IMR-90 (cell line): Measurements from ENCODE around the gene SLBP. TPM values are rescaled to one million over a fixed set of nuclear protein-coding genes. Genes with fewer than 3 reads are reported as not detected.

ENCODE experiments used
- ATAC-seq: fragments of 200-7000 bp; cut with Tn5 transposase; 2 replicates; pipeline ENCODE4 v1.9.1; 2020; ENCODE audit warnings: low read depth, mild to moderate bottlenecking, moderate library complexity
- BruUV-seq: library from RNA; stranded (reverse); fragments of 400-500 nt; replicated peaks from 2 replicates; lab custom pipeline; 2021; lab: Mats Ljungman, UMichigan
- CTCF ChIA-PET: fragments of 300-600 bp; formaldehyde crosslinking; extraction: SDS; loops from one replicate; lab custom pipeline; 2021; ENCODE audit warnings: antibody characterized with exemption; lab: Yijun Ruan, JAX
- POLR2A ChIA-PET: fragments of 300-600 bp; sonication (Branson Sonifier 250); formaldehyde crosslinking; loops from one replicate; lab custom pipeline; 2022; ENCODE audit warnings: antibody characterized with exemption; ENCODE audit not compliant: unreplicated experiment; lab: Charles Lee
- DNase-seq: peaks from one replicate; pipeline ENCODE4 v3.0.0; 2013
- H2AFZ ChIP-seq: replicated peaks from 2 replicates; pipeline ENCODE3; 2013; ENCODE audit warnings: low read length, mild to moderate bottlenecking; ENCODE audit not compliant: poor library complexity
- H2AK5ac ChIP-seq: 2 replicates; pipeline ENCODE4 v1.6.1; 2013; ENCODE audit warnings: low read depth, low read length, inconsistent platforms
- H2AK9ac ChIP-seq: replicated peaks from 2 replicates; pipeline ENCODE3; 2013; ENCODE audit warnings: mild to moderate bottlenecking, low read depth, low read length, moderate library complexity; ENCODE audit not compliant: poor library complexity
- H2BK120ac ChIP-seq: 2 replicates; pipeline ENCODE4 v1.6.1; 2013; ENCODE audit warnings: low read depth, low read length, inconsistent platforms
- H2BK15ac ChIP-seq: 3 replicates; pipeline ENCODE4 v1.6.1; 2013; ENCODE audit warnings: low read depth, low read length, inconsistent platforms
- H2BK20ac ChIP-seq: 2 replicates; pipeline ENCODE4 v1.6.1; 2013; ENCODE audit warnings: low read depth, mild to moderate bottlenecking, inconsistent platforms, low read length, moderate library complexity
- H2BK5ac ChIP-seq: 2 replicates; pipeline ENCODE4 v1.6.1; 2013; ENCODE audit warnings: mild to moderate bottlenecking, low read depth, low read length, inconsistent platforms; ENCODE audit not compliant: poor library complexity, severe bottlenecking
- H3K14ac ChIP-seq: replicated peaks from 2 replicates; pipeline ENCODE4 v1.6.1; 2013; ENCODE audit warnings: low read depth, low read length, inconsistent platforms
- H3K18ac ChIP-seq: 2 replicates; pipeline ENCODE4 v1.6.1; 2013; ENCODE audit warnings: low read depth, low read length, control low read depth
- H3K23ac ChIP-seq: 2 replicates; pipeline ENCODE4 v1.6.1; 2013; ENCODE audit warnings: low read depth, low read length, inconsistent platforms
- H3K27ac ChIP-seq: 2 replicates; pipeline ENCODE4 v1.5.1; 2013; ENCODE audit warnings: mild to moderate bottlenecking, control low read depth, low read length; ENCODE audit not compliant: insufficient read depth
- H3K27me3 ChIP-seq: 2 replicates; pipeline ENCODE4 v1.6.1; 2013; ENCODE audit warnings: low read length; ENCODE audit not compliant: control insufficient read depth, insufficient read depth
- H3K36me3 ChIP-seq: 2 replicates; pipeline ENCODE4 v1.6.1; 2013; ENCODE audit warnings: low read length, mixed read lengths; ENCODE audit not compliant: control insufficient read depth, insufficient read depth
- H3K4ac ChIP-seq: 2 replicates; pipeline ENCODE4 v1.6.1; 2013; ENCODE audit warnings: low read depth, low read length, inconsistent platforms
- H3K4me1 ChIP-seq: 2 replicates; pipeline ENCODE4 v1.6.1; 2013; ENCODE audit warnings: low read length, mixed read lengths; ENCODE audit not compliant: control insufficient read depth, insufficient read depth
- H3K4me2 ChIP-seq: 2 replicates; pipeline ENCODE4 v1.6.1; 2013; ENCODE audit warnings: low read depth, mild to moderate bottlenecking, control low read depth, low read length, moderate library complexity
- H3K4me3 ChIP-seq: 2 replicates; pipeline ENCODE4 v1.5.1; 2013; ENCODE audit warnings: low read depth, mild to moderate bottlenecking, control low read depth, low read length, moderate library complexity; ENCODE audit not compliant: insufficient read depth
- H3K56ac ChIP-seq: 2 replicates; pipeline ENCODE4 v1.6.1; 2013; ENCODE audit warnings: low read length, inconsistent platforms; ENCODE audit not compliant: insufficient read depth; ENCODE audit errors: extremely low read depth
- H3K79me1 ChIP-seq, 2 experiments: 2 replicates each; pipeline ENCODE4 v1.6.1; 2013; ENCODE audit warnings: low read length in 2 of 2, inconsistent platforms in 1 of 2, low read depth in 1 of 2
- H3K9ac ChIP-seq: 2 replicates; pipeline ENCODE4 v1.6.1; 2013; ENCODE audit warnings: low read depth, low read length, control low read depth
- H3K9me1 ChIP-seq: 2 replicates; pipeline ENCODE4 v1.6.1; 2013; ENCODE audit warnings: low read length, inconsistent platforms; ENCODE audit not compliant: insufficient read depth
- H3K9me3 ChIP-seq: 2 replicates; pipeline ENCODE4 v1.6.1; 2013; ENCODE audit warnings: low read length; ENCODE audit not compliant: control insufficient read depth, insufficient read depth
- H4K20me1 ChIP-seq: 2 replicates; pipeline ENCODE4 v1.6.1; 2013; ENCODE audit warnings: low read length, inconsistent platforms; ENCODE audit not compliant: insufficient read depth
- H4K5ac ChIP-seq: 2 replicates; pipeline ENCODE4 v1.6.1; 2013; ENCODE audit warnings: mild to moderate bottlenecking, low read depth, low read length, control low read depth
- H4K8ac ChIP-seq, 2 experiments: 2 replicates each; pipeline ENCODE4 v1.6.1; 2013; ENCODE audit warnings: low read depth in 2 of 2, low read length in 2 of 2, control low read depth in 1 of 2, inconsistent platforms in 1 of 2
- H4K91ac ChIP-seq: 2 replicates; pipeline ENCODE4 v1.6.1; 2013; ENCODE audit warnings: low read depth, low read length, inconsistent platforms; ENCODE audit not compliant: insufficient read depth
- BHLHE40 ChIP-seq: fragments of 150-350 bp; IDR thresholded peaks from 2 replicates; pipeline ENCODE4 v1.6.1; 2016; ENCODE audit warnings: mild to moderate bottlenecking, low read depth, low read length
- CEBPB ChIP-seq: IDR thresholded peaks from 2 replicates; pipeline ENCODE4 v1.6.1; 2012; ENCODE audit warnings: low read depth, low read length, improper control_type of control experiment
- CHD1 ChIP-seq: IDR thresholded peaks from 2 replicates; pipeline ENCODE4 v1.6.1; 2012; ENCODE audit warnings: low read depth, low read length, improper control_type of control experiment
- FOS ChIP-seq: fragments of 150-350 bp; IDR thresholded peaks from 2 replicates; pipeline ENCODE4 v1.6.1; 2016; ENCODE audit warnings: low read depth, low read length
- MAFK ChIP-seq: IDR thresholded peaks from 2 replicates; pipeline ENCODE4 v1.6.1; 2012; ENCODE audit warnings: low read depth, low read length, improper control_type of control experiment
- MXI1 ChIP-seq: IDR thresholded peaks from 2 replicates; pipeline ENCODE4 v1.6.1; 2012; ENCODE audit warnings: low read depth, mild to moderate bottlenecking, low read length, moderate library complexity, borderline replicate concordance
- NFE2L2 ChIP-seq: fragments of 150-350 bp; IDR thresholded peaks from 2 replicates; pipeline ENCODE4 v1.6.1; 2016; ENCODE audit warnings: low read depth, mild to moderate bottlenecking, low read length
- POLR2A ChIP-seq: IDR thresholded peaks from 2 replicates; pipeline ENCODE4 v1.6.1; 2012; ENCODE audit warnings: mild to moderate bottlenecking, low read depth, low read length
- RAD21 ChIP-seq: IDR thresholded peaks from 2 replicates; pipeline ENCODE4 v1.6.1; 2012; ENCODE audit warnings: low read length, improper control_type of control experiment
- RCOR1 ChIP-seq: IDR thresholded peaks from 2 replicates; pipeline ENCODE4 v1.6.1; 2012; ENCODE audit warnings: mild to moderate bottlenecking, low read length, improper control_type of control experiment; ENCODE audit not compliant: insufficient replicate concordance
- RFX5 ChIP-seq: IDR thresholded peaks from 2 replicates; pipeline ENCODE4 v1.8.0; 2012; ENCODE audit warnings: low read depth, mild to moderate bottlenecking, low read length, moderate library complexity
- SMC3 ChIP-seq: fragments of 150-350 bp; IDR thresholded peaks from 2 replicates; pipeline ENCODE4 v1.6.1; 2016; ENCODE audit warnings: low read depth, mild to moderate bottlenecking, antibody characterized with exemption, low read length, moderate library complexity
- WGBS, 2 experiments: methylation state at CpG; one replicate each; pipeline versions ENCODE4 v1.1.5 to v1.1.7; 2013; ENCODE audit warnings: missing lambda C conversion rate in 2 of 2; ENCODE audit not compliant: insufficient read length in 1 of 2; ENCODE audit errors: extremely low coverage in 2 of 2; 5-methylcytosine and 5-hydroxymethylcytosine counted together
- dilution Hi-C: fragments of 300-500 bp; cut with HindIII; formaldehyde crosslinking; loops from one replicate; pipeline ENCODE4 v1.14.3; 2018; ENCODE audit warnings: low sequenced_read_pairs; ENCODE audit not compliant: unreplicated experiment
- in situ Hi-C: fragments of 300-500 bp; cut with MboI; formaldehyde crosslinking; loops from 3 replicates; pipeline ENCODE4 v1.14.3; 2019; ENCODE audit warnings: low sequenced_read_pairs, inconsistent platforms, mixed read lengths
- intact Hi-C: fragments of 100-400 bp; cut with micrococcal nuclease; formaldehyde crosslinking; loops from 2 replicates; pipeline ENCODE4 v1.10.0; 2022
- polyA plus RNA-seq, 3 experiments: library from polyadenylated mRNA; depleted of rRNA; stranded (reverse); fragments of >200 nt; gene quantifications; 2 replicates each; pipeline ENCODE4 v1.2.3, GENCODE V29; 2012; ENCODE audit warnings: low replicate concordance in 1 of 3
- total RNA-seq: library from RNA; depleted of rRNA; stranded (reverse); fragments of >200 nt; gene quantifications from 2 replicates; pipeline ENCODE4 v1.2.3, GENCODE V29; 2012
- TF ChIP-seq, protein P1 (sequence below): fragments of 150-350 bp; IDR thresholded peaks from 2 replicates; pipeline ENCODE4 v1.6.1; 2017; ENCODE audit warnings: mild to moderate bottlenecking, antibody characterized with exemption, low read length, low read depth
- TF ChIP-seq, protein P2 (sequence below): conservative IDR thresholded peaks from 2 replicates; pipeline ENCODE4 v1.5.1; 2012; ENCODE audit warnings: mild to moderate bottlenecking, low read depth, low read length, improper control_type of control experiment

The SLBP gene
- total and polyA plus RNA-seq, 2 of the 4 experiments (the other 2 are of a cell fraction) = 64.9 to 66.1 TPM

DNA sequence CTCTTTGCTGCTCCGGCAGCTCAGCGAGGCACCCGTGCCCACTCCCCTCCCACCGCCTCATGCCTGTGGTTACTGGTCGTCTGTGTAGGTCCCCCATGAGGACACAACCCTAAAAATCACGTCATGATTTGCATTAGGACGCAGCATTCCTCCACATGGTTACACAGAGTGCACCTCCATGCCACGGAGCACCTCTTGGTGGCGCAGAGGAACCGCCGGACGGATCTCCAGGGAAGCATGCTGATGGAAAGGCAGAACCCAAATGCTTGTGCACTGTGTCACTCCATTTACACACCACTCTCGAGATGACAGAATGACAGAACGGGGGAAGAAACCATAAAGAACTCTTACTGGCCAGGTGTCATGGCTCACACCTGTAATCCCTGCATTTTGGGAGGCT, 50.4 kb downstream of the SLBP start:
- Histone ChIP-seq H4K8ac (no peak overlapping the region), H3K79me1 (no peaks in the 10 kb centered on the region), H3K36me3 (no peaks in the 10 kb centered on the region), H3K4me1 (no peaks in the 10 kb centered on the region), H2BK20ac (no peak overlapping the region), H3K4me3 (no peak overlapping the region), H3K56ac (no peak overlapping the region), H4K91ac (no peak overlapping the region), H3K27me3 (no peaks in the 10 kb centered on the region), H3K4ac (no peak overlapping the region), H3K4me2 (no peak overlapping the region), H3K9ac (no peak overlapping the region), H2BK15ac (no peak overlapping the region), H3K18ac (no peak overlapping the region), H3K9me1 (no peaks in the 10 kb centered on the region), H3K23ac (no peak overlapping the region), H2AK9ac (no peak overlapping the region), H3K14ac (no peak overlapping the region), H4K5ac (no peak overlapping the region), H2AK5ac (no peak overlapping the region), H4K20me1 (no peaks in the 10 kb centered on the region), H3K27ac (no peak overlapping the region), H2BK5ac (no peak overlapping the region), H2AFZ (no peak overlapping the region), H2BK120ac (no peak overlapping the region), H3K9me3 (no peaks in the 10 kb centered on the region)
- intact Hi-C loops = no loop called here
- DNase-seq (no peak), ATAC-seq (no peak)
- dilution Hi-C loops = no loop called here
- in situ Hi-C loops = no loop called here
- no TSS peak for BruUV-seq
- no peak for TF ChIP-seq SMC3
- no peak for TF ChIP-seq MXI1
- TF ChIP-seq RFX5 = no peak
- TF ChIP-seq NFE2L2 = no peak
- TF ChIP-seq MAFK = no peak
- TF ChIP-seq, protein P1, sequence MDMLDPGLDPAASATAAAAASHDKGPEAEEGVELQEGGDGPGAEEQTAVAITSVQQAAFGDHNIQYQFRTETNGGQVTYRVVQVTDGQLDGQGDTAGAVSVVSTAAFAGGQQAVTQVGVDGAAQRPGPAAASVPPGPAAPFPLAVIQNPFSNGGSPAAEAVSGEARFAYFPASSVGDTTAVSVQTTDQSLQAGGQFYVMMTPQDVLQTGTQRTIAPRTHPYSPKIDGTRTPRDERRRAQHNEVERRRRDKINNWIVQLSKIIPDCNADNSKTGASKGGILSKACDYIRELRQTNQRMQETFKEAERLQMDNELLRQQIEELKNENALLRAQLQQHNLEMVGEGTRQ = no peak
- TF ChIP-seq, protein P2, sequence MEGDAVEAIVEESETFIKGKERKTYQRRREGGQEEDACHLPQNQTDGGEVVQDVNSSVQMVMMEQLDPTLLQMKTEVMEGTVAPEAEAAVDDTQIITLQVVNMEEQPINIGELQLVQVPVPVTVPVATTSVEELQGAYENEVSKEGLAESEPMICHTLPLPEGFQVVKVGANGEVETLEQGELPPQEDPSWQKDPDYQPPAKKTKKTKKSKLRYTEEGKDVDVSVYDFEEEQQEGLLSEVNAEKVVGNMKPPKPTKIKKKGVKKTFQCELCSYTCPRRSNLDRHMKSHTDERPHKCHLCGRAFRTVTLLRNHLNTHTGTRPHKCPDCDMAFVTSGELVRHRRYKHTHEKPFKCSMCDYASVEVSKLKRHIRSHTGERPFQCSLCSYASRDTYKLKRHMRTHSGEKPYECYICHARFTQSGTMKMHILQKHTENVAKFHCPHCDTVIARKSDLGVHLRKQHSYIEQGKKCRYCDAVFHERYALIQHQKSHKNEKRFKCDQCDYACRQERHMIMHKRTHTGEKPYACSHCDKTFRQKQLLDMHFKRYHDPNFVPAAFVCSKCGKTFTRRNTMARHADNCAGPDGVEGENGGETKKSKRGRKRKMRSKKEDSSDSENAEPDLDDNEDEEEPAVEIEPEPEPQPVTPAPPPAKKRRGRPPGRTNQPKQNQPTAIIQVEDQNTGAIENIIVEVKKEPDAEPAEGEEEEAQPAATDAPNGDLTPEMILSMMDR = no peak
- no peak for TF ChIP-seq POLR2A
- no peak for TF ChIP-seq RAD21
- TF ChIP-seq CEBPB = no peak
- no peak for TF ChIP-seq RCOR1
- no peak for TF ChIP-seq CHD1
- TF ChIP-seq FOS = no peak
- no peak for TF ChIP-seq BHLHE40
- ChIA-PET POLR2A (no interaction called here), CTCF (interaction anchor here (0.7 kb wide), 1 partner anchor 22 kb away, joined by 3 read pairs; no protein-coding TSS in a partner anchor)
- 100% methylated on average over 1 of the region's 14 CpGs; no CpG with 5 or more reads in 1 of the 2 experiments for WGBS, 2 experiments
